Activated CD4-positive, CD25-positive, alpha-beta regulatory T cell treated with anti-CD3 and anti-CD28 coated beads, Interleukin-2, amount 50 U/mL, for 72 hours (primary cell): Measurements from ENCODE around the gene MT1H.
"Not testable (repeated sequence)": the region's sequence is repeated elsewhere in the genome, so short reads cannot be mapped to it uniquely, and the experiment has no call there.

Experiments used
- DNase-seq: peaks from one replicate; pipeline ENCODE4 v3.0.0; 2021

Gene MT1H

DNA sequence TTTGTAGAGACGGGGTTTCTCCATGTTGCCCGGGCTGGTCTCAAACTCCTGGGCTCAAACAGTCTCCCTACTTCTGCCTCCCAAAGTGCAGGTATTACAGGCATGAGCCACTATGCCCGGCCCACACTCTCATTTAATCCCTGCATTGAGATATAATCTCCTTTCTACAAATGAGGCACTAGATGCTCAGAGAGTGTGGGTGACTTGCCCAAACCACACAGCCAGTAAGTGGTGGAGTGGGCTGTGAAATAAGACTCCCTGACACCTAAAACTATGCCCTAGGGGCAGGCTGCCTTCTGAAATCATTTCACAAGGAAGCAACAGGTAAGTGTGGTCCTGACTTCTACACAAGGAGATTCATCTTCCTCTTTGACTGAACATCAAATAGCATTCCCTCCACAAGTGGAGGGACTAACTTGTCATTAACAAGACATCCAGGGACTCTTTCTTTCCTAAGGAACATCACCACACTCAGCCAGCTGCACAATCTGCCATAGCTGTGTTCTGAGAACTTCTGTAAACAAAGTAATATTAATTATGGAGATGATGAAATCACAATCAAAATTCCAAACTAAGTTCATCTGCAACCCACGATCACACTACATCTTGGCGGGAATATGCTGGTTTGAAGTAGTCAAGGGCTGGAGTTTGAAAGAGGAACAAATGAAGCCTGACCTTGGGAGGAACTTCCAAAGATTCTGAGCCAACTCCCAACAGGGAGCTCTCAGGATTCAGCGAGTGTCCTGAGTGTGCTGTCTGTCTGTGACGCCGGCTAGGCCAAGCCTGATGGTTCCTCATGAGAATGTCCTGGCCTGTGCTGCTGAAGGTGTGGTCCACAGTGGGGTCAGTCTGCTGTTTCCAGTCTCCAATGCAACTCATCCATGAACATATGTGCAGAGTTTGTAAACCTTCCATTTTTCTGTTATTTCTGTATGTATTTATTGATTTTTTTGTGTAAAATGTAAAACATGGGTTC, 4.0 kb upstream of the MT1H start:
- DNase-seq = not testable (repeated sequence)

DNA sequence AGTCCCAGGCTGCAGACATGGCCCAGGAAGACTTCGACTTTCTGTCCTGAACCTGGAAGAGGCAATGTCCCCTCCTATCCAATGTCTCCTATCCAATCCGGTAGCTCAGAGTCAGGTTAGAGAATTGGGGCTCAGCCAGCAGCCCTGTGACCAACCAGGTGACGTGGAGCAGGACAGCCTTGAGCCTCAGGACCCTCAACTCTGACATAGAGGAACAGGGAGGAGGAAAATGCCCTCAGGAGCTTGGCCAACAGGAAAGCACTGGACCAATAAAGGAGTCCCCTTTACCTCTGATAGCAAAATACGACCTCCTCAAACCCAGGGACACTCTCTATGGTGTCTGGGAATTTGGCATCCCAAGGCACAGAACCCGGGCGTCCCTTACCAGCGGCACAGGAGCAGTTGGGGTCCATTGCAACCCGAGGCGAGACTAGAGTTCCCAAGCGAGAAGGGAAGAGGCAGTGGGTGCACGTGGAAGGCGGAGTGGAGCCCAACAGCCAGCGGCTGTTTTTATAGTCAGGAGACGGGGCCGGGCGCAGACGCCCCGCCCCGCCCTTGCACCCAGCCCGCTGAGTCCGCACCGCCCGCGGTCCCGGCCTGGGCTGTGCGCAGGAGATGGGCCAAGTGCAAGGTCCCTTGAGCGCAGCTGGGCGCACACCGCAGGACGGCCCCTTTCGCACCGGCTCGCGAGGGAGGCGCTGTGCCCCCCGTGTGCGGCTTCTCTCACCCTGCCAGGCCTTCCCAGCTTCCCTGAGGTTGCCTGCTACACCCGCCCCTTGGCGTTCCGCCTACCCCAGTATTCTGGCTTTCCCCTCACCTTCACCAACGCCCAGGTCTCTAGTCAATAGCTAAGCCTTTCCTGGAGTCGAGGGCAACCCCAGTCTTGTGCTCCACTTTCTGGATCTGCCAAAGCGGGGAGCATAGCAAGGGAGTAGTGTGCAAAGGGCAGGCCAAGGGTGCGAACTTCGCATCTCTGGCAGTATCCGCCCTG, 1.7 kb upstream of the MT1H start, which contains the start of gene MT1G:
TSS of gene MT1G (minus strand) at position 485 of the 991 bp plus-strand sequence. CDS start at position 413, 72 bp downstream.
- no peak for DNase-seq

DNA sequence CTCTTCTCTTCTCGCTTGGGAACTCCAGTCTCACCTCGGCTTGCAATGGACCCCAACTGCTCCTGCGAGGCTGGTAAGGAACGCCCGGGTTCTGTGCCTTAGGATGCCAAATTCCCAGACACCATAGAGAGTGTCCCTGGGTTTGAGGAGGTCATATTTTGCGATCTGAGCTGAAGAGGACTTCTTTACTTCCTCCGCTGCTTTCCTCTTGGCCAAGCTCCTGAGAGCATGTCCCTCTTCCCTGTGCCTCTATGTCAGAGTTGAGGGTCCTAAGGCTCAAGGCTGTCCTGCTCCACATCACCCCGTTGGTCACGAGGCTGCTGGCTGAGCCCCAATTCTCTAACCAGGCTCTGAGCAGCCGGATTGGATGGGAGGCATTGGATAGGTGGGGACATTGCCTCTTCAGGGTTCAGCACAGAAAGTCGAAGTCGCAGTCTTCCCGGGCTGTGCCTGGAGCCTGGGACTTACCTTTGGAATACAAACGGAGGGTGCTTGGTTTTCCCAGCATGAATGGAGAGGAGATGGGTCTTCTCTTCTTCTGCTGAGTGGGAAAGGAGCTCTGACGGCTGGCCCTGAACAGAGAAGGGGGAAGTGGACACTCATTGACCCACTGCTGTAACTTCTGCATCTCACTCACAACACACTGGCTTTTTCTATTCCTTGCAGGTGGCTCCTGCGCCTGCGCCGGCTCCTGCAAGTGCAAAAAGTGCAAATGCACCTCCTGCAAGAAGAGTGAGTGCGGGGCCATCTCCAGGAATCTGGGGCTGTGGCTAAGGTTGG, 416 bp downstream of the MT1H start:
- DNase-seq = no peak

DNA sequence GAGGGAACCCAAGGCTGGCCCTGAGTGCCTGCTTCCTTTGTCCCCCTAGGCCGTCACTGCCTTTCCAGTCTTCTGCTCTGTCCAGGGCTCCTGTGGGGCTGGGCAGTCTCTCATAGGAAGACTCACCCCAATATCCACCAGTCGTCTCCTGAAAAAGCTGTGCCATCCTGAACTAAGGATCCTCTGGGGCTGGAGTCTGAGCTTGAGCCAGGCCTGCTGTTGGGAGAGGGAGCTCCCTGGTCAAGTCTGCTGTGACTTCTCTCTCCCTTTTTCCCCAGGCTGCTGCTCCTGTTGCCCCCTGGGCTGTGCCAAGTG, 963 bp downstream of the MT1H start:
- no peak for DNase-seq

DNA sequence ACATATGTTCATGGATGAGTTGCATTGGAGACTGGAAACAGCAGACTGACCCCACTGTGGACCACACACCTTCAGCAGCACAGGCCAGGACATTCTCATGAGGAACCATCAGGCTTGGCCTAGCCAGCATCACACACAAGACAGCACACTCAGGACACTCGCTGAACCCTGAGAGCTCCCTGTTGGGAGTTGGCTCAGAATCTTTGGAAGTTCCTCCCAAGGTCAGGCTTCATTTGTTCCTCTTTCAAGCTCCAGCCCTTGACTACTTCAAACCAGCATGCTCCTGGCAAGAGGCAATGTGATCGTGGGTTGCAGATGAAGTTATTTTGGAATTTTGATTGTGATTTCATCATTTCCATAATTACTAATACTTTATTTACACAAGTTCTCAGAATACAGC, 2.1 kb downstream of the MT1H start:
- not testable (repeated sequence) for DNase-seq

DNA sequence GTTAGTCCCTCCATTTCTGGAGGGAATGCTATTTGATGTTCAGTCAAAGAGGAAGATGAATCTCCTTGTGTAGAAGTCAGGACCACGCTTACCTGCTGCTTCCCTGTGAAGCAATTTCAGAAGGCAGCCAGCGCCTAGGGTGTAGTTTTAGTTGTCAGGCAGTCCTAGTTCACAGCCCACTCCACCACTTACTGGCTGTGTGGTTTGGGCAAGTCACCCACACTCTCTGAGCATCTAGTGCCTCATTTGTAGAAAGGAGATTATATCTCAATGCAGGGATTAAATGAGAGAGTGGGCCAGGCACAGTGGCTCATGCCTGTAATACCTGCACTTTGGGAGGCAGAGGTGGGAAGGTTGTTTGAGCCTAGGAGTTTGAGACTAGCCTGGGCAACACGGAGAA, 2.6 kb downstream of the MT1H start:
- DNase-seq = not testable (repeated sequence)

DNA sequence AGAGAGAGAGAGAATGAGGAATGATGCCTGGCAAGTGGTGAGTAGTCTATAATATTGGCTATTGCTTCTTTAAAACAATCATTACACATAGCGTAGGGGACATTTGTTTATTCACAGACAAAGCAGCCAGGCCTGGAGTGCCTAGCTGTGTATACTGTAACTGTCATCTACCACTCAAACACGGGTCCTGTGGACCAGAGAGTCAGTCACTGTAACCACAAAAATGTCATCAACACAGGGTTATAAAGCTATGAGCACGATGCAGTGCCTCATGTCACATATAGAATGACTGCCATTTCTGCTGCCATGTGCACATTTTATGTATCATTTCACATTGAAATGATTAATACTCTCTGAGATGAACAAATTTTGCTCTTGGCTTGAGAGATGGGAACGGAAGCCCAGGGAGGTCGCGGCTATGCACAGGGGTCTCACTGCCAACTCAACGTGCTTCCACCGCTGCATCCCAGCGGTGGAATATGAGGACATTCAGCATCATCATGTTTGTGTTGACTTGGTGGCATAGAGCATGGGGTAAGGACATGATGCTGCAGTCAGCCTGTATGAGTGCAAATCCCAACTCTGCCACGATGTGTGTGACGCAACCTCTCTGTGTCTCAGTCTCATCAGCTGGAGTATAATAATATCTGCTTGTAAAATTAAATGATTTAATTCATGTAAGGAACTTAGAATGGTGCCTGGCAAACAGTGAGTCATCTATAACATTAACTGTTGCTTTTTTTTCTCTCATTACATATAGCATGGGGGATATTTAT, 3.3 kb downstream of the MT1H start:
- no peak for DNase-seq

DNA sequence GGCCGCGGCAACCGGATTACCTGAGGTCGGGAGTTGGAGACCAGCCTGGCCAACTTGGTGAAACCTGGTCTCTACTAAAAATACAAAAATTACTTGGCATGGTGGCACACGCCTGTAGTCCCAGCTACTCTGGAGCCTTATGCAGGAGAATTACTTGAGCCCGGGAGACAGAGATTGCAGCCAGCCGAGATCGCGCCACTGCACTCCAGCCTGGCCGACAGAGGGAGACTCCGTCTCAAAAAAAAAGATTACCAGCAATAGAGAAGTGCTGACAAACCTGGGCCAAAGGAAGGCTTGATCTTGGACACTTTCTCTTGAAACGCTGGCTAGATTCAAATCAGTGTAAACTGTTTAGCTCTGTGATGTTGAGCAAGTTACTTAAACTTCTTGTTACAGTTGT, 4.3 kb downstream of the MT1H start:
- no peak for DNase-seq

DNA sequence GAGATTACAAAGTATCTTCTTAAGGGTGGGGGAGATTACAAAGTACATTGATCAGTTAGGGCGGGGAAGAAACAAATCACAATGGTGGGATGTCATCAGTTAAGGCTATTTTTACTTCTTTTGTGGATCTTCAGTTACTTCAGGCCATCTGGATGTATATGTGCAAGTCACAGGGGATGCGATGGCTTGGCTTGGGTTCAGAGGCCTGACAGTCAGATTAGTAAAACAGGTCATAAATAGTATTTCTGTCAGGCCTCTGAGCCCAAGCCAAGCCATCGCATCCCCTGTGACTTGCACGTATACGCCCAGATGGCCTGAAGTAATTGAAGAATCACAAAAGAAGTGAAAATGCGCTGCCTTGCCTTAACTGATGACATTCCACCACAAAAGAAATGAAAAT, 5.0 kb downstream of the MT1H start:
- not testable (repeated sequence) for DNase-seq

DNA sequence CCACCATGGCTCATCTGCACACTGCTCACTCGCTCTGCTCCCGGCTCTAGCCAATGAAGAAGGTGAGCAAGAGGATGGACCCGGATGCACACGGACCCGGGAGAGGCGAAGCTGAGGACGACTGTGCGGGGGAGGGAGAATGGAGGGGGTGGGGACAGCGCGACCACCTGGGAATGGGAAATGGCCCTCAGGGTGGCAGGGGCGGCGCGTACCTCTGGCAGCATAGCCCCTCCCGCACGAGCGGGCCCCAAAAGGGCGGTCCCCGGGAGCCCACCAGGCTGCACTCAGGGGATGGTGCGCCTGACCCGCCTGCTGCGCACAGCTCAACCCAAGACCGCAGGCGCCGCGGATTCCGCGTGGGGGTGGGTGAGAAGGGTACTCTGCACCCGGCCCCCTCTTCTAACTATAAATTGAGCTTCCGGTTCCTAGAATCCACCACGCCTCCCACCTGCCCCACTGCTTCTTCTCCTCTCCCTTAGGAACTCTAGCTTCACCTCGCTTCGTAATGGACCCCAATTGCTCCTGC, 6.1 kb downstream of the MT1H start:
- DNase-seq = no peak

DNA sequence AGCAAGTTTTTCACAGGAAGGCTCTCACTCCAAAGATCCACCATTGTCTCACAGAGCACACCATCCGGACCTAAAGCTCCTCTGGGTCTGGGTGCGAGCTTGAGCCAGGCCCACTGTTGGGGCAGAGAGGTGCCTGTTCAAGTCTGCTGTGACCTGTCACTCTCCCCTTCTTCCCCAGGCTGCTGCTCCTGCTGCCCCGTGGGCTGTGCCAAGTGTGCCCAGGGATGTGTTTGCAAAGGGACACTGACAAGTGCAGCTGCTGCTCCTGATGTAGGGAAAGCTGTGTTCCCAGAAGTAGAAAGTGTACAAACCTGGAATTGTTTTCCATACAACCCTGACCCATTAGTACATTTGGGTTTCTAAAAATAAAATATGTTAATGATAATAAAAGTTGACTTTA, 7.9 kb downstream of the MT1H start:
- no peak for DNase-seq

DNA sequence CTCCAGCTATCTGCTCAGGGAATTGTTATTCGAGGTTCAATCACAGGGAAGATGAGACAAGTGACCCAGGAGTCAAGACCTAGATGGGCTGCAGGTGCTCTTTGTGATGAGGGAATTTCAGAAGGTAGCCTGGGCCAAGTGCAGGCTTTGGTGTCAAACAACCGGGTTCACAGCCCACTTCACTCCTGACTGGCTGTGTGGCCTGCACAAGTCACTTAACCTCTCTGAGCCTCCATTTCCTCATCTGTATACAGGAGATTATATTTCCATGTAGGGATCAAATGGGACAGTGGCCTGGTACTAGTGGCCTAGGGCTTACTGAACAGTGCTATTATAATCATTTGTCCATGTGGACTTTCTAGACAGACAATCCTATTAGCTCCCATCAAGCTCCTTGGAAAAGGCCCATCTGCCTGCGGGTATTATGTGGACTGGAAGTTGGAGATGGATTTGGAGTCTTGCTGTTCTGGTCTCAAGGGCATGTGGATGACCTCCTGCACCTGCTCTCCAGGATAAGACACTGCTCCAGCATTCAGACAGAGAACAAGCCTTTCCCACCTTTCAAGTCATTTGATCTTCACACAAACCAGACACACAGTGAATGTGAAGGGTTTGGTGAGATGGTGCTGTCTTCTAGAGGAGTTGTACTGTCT, 9.6 kb downstream of the MT1H start:
- no peak for DNase-seq

DNA sequence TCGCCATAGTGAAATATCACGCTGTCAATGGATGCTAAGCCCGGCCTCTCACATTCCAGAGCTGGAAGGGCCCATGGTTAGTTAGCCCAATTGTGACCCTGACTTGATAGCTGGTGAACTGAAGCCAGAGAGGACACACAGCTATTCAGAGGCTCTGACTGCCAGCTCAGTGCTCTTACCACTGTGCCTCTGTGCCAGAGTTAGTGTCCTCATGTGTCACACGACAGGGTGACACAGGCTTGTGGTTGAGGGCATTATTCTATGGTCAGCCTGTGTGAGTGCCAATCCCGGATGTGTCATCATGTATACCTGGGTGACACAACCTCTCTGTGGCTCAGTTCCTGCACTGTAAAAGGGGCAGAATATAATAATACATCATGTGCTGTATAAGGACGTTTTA, 10.2 kb downstream of the MT1H start:
- no peak for DNase-seq

DNA sequence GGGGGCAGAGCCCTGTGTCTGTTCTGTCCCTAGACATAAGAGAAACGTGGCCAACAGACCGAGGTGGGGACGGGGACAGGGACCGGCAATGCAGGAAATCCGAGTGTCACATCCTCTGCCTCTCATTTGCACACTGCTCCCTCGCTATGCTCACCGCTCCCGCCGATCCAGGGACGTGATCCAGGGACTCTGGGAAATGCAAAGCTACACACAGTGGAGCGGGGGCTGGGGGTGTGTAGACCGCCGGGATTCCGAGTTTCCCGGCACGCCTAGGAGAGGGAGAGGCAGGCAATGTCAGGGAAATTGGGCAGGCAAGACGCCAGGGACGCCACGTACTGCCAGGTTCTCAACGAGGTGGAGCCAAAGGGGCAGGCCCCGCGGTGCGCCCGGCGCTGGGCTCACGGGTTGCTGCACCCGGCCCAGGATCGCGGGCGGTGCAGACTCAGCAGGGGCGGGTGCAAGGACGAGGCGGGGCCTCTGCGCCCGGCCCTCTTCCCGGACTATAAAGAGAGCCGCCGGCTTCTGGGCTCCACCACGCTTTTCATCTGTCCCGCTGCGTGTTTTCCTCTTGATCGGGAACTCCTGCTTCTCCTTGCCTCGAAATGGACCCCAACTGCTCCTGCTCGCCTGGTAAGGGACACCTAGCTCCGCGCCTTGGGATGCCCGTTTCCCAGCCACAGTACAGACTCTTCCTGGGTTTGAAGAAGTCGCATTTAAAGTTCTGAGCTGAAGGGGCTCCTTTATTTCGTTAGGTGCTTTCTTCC, 12.5 kb downstream of the MT1H start, which contains the start of gene MT1X:
TSS of gene MT1X (plus strand) at position 532 of the 764 bp plus-strand sequence. CDS start at position 603, 71 bp downstream.
- DNase-seq = peak; percentile 79

DNA sequence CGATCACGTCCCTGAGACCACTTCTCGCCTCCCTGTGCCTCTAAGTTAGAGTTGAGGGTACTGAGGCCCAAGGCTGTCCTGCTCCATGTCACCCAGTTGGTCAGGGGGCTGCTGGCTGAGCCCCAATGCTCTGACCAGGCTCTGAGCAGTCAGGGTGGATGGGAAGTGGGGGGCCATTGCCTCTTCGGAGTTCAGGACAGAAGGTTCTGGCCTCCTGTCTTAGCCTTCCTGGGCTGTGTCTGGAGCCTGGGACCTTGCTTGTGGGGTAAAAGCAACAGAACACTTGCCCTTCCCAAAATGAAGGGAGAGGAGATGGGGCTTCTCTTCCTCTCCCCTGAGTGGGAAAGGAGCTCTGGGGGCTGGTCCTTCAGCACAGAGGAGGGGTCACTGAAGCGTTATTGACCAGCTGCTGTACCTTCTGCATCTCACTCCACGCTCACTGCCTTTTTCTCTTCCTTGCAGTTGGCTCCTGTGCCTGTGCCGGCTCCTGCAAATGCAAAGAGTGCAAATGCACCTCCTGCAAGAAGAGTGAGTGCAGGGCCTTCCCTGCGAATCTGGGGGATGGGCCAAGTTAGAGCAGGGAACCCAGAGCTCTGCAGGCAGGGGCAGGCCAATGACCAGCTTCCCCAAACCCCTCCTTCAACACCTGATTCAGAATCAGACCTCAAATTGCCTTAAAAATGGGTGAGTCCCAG, 13.2 kb downstream of the MT1H start:
- no peak for DNase-seq

DNA sequence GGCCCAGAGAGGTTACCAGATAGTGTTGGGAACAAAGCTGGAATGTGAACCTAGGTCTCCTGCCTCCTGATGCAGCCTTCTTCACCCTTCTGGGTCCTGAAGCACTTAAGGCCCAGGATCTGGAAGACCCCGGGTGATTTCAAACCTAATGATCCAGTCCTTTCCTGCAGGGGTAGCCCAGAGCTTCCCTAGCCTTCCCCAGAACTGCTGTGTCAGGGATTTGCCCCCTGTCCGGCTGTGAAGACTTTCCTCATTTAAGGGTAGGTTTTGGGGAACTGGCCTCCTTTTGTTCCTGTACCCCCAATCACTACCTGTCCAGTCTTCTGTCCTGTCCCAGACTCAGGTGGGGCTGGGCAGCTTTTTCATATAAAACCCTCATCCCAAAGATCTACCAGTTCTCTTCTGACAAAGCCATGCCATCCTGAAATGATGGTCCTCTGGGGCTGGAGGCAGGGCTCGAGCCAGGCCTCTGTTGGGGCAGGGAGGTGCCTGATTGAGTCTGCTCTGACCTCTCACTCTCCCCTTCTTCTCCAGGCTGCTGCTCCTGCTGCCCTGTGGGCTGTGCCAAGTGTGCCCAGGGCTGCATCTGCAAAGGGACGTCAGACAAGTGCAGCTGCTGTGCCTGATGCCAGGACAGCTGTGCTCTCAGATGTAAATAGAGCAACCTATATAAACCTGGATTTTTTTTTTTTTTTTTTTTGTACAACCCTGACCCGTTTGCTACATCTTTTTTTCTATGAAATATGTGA, 14.0 kb downstream of the MT1H start:
- DNase-seq = no peak

DNA sequence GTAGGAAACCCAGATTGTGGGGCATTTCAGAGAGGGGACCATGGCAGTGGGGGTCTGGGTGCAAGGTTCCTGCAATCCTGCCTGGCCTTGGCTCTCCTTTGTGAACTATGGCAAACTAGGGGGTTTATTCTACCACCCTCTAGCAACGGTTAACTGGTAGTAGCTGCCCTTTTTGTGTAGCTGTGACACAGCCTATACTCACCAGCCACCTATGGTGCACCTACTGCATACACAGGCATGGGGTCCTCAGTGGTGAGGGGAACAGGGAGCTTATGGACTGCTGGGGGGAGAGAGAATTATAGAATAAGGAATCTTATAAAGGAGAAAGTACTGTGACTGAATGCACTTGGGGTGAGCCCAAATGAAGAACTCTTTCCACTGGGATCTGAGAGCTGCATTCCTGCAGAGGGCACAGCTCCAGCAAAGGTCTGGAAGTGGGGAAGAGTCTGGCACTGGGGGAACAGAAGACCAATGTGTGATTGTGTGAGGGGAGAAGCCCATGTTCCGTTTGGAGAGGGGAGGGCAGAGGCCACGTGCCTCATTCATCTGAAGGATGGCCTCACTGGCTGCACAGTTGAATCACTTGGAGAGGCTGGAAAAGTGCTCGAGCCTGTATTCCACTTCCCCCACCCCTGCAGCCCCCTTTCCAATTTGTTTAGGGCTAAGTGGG, 14.8 kb downstream of the MT1H start:
- no peak for DNase-seq

DNA sequence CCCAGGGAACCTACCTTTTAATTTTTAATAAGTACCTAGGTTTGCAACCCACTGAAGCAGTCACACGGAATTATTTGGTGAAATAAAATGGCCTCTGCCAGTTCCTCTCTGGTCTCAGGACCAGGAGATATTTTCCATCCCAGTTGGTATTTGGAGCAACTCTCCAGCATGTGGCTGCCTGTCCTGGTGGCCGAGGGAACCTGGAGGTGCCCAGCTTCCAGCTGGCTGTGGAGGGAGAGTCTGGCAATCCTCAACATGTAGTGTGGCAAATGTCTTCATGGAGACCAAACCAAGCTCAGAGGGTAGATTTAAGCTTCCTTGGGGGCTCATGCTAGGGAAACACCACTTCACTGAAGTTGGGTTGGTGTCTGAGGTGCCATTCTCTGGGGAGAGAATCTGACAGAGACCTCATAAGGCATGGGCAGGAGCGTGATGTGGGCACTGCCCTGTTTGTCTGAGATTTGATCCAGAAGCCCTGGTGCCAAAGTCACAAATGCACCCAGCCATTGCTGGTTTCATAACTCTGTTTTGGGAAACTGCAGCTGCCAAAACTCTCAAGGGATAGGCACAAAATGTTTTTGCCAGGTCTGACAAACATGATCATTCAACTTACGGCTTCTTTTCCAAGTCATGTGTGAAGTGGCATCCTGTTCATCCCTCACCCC, 15.4 kb downstream of the MT1H start:
- DNase-seq = no peak
